ENCODE data around the gene GRHPR. TPM values are rescaled to one million over a fixed set of nuclear protein-coding genes. Genes with fewer than 3 reads are reported as not detected.

GRHPR gene
- total RNA-seq, 5 donors from 2014 or later (not counting 1 experiment from before 2014, with no cell fraction given): 33.3 to 63.8 (median 43.9) TPM

- Histone ChIP-seq H3K36me3 (ENCODE audit: control insufficient read depth in 2 of 2, extremely low read depth in 1 of 2, insufficient read depth in 1 of 2, low read length in 1 of 2) (peaks cover 14 to 75% of the 10 kb centered on the region in 2 donors), H3K27ac (ENCODE audit: low read length) (no peak overlapping the region), H3K9me3 (no peaks in the 10 kb centered on the region), H3K4me3 (ENCODE audit: control insufficient read depth in 1 of 2, extremely low read depth in 1 of 2, low read length in 1 of 2) (no peak overlapping the region), H3K27me3 (replicated peaks in 1 of 2; ENCODE audit: control insufficient read depth in 2 of 2, extremely low read depth in 1 of 2, insufficient read depth in 2 of 2, low read length in 1 of 2) (no peaks in the 10 kb centered on the region), H3K4me1 (ENCODE audit: control insufficient read depth in 1 of 2, extremely low read depth in 1 of 2, insufficient read depth in 2 of 2, low read length in 2 of 2) (no peaks in the 10 kb centered on the region)
- DNase-seq: no peak
- Mint-ChIP-seq H3K27ac (no peak overlapping the region), H3K36me3 (peaks cover 41% of the 10 kb centered on the region), H3K4me1 (peaks cover 0 to 7% (median 3%) of the 10 kb centered on the region in 3 donors), H3K4me3 (no peak overlapping the region), H3K27me3 (no peaks in the 10 kb centered on the region), H3K9me3 (no peaks in the 10 kb centered on the region)
- WGBS (ENCODE audit: insufficient coverage): 100% methylated on average over 2 of the region's 4 CpGs
- ChIA-PET POLR2A (no interaction called here), CTCF (no interaction called here)
- ATAC-seq (replicated peaks in 1 of 4): no peak
Measured at GRCh38 chr9:37437621-37438020, 15.1 kb downstream of the GRHPR start.

DNA sequence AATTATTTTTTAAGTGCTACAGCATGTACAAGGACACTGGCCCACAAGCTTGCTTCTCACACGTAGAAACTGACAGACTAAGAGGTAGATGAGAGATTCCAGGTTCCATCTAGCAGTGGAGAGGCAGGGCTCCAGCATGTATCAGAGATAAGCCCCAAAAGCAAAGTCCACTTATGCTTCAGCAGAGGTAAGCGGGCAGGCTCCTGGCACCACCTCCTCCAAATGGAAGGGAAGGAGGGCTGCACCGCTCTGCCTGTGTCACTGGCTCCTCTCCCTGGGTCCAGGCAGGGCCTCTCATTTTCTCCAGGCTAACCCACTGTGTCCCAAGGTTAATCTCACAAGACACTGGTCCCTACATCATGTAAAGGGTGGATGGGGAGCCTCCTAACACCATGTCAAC is 15.9 kb downstream of the GRHPR start:
- ChIA-PET POLR2A (no interaction called here), CTCF (no interaction called here)
- Histone ChIP-seq H3K9me3 (no peaks in the 10 kb centered on the region), H3K4me1 (ENCODE audit: control insufficient read depth in 1 of 2, extremely low read depth in 1 of 2, insufficient read depth in 2 of 2, low read length in 2 of 2) (no peaks in the 10 kb centered on the region), H3K4me3 (ENCODE audit: control insufficient read depth in 1 of 2, extremely low read depth in 1 of 2, low read length in 1 of 2) (no peak overlapping the region), H3K27ac (ENCODE audit: low read length) (no peak overlapping the region), H3K27me3 (replicated peaks in 1 of 2; ENCODE audit: control insufficient read depth in 2 of 2, extremely low read depth in 1 of 2, insufficient read depth in 2 of 2, low read length in 1 of 2) (no peaks in the 10 kb centered on the region), H3K36me3 (ENCODE audit: control insufficient read depth in 2 of 2, extremely low read depth in 1 of 2, insufficient read depth in 1 of 2, low read length in 1 of 2) (peaks cover 14 to 77% of the 10 kb centered on the region in 2 donors)
- peaks cover 38% of the 10 kb centered on the region for H3K36me3 Mint-ChIP-seq
- H3K9me3 Mint-ChIP-seq: no peaks in the 10 kb centered on the region
- H3K4me3 Mint-ChIP-seq: no peak overlapping the region
- DNase-seq: no peak
- H3K27ac Mint-ChIP-seq: no peak overlapping the region
- H3K27me3 Mint-ChIP-seq: no peaks in the 10 kb centered on the region
- peaks cover 0 to 7% (median 0%) of the 10 kb centered on the region in 3 donors for H3K4me1 Mint-ChIP-seq
- no peak for ATAC-seq (replicated peaks in 1 of 4)
- 67% methylated on average over 1 of the region's 3 CpGs for WGBS (ENCODE audit: insufficient coverage)

DNA sequence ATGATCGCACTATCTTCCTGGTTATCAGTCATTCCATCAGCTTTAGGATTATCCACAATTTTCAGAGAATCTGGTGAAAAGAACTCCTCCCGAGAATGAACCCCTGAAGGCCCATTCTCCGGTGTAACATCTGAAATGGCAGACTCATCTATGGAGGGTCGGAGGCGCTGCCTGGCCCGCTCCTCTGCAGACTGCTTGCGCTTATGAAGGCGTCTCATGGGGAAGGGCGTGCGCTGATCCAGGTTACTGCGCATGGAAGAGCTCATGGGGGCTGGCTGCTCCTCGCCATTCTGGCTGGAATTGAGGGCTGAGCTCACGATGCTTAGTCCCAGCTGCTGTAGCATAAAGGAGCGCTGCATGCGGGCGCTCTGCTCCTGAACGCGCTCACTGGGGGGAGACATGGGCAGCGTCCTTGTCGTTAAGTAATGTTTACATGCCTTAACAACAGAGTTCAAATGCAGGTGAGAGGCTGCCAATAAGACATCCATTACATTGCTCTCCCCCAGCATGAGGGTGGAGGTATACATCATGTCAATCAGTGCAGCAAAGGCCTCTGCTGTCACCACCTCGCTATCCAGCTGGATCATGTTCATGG is 19.4 kb downstream of the GRHPR start:
- H3K4me1 Mint-ChIP-seq: peaks cover 13 to 31% (median 16%) of the 10 kb centered on the region in 3 donors
- H3K36me3 Mint-ChIP-seq: peaks cover 42% of the 10 kb centered on the region
- H3K27me3 Mint-ChIP-seq: no peaks in the 10 kb centered on the region
- no peak overlapping the region for H3K27ac ChIP-seq (ENCODE audit: low read length)
- ATAC-seq (replicated peaks in 1 of 4): no peak
- no peaks in the 10 kb centered on the region for H3K4me1 ChIP-seq (ENCODE audit: control insufficient read depth in 1 of 2, extremely low read depth in 1 of 2, insufficient read depth in 2 of 2, low read length in 2 of 2)
- no peak overlapping the region for H3K27ac Mint-ChIP-seq
- POLR2A ChIA-PET: no interaction called here
- no peak for DNase-seq
- H3K36me3 ChIP-seq (ENCODE audit: control insufficient read depth in 2 of 2, extremely low read depth in 1 of 2, insufficient read depth in 1 of 2, low read length in 1 of 2): peaks cover 9 to 63% of the 10 kb centered on the region in 2 donors
- no peak overlapping the region for H3K4me3 Mint-ChIP-seq
- H3K4me3 ChIP-seq (ENCODE audit: control insufficient read depth in 1 of 2, extremely low read depth in 1 of 2, low read length in 1 of 2): no peak overlapping the region
- CTCF ChIA-PET: no interaction called here
- H3K9me3 ChIP-seq: no peaks in the 10 kb centered on the region
- 98% methylated on average over 16 of the region's 21 CpGs for WGBS (ENCODE audit: insufficient coverage)
- H3K27me3 ChIP-seq (replicated peaks in 1 of 2; ENCODE audit: control insufficient read depth in 2 of 2, extremely low read depth in 1 of 2, insufficient read depth in 2 of 2, low read length in 1 of 2): no peaks in the 10 kb centered on the region
- no peaks in the 10 kb centered on the region for H3K9me3 Mint-ChIP-seq

DNA sequence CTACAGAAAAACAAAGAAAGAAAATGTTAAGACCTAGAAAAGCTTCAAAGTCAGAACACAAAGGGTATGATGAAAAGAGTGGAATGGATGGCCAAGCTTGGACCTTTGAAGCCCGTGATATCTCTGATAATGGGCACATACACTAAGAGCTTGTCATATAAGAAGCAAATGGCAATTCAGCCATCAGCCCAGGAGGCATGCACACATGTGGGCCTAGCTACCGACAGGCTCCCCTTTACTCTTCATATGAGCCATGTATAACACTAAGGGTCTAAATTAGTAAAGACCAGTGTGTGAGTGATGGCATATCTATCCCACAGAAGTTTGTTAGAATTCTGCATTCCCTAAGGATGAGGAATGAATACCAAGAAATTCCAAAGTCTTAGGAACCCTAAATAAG is 20.1 kb downstream of the GRHPR start:
- H3K36me3 ChIP-seq (ENCODE audit: control insufficient read depth in 2 of 2, extremely low read depth in 1 of 2, insufficient read depth in 1 of 2, low read length in 1 of 2): peaks cover 7 to 57% of the 10 kb centered on the region in 2 donors
- Mint-ChIP-seq H3K36me3 (peaks cover 39% of the 10 kb centered on the region), H3K27me3 (no peaks in the 10 kb centered on the region), H3K4me1 (peaks cover 15 to 32% (median 19%) of the 10 kb centered on the region in 3 donors), H3K27ac (no peak overlapping the region), H3K9me3 (no peaks in the 10 kb centered on the region), H3K4me3 (no peak overlapping the region)
- ChIA-PET POLR2A (no interaction called here), CTCF (no interaction called here)
- DNase-seq (no peak), ATAC-seq (replicated peaks in 1 of 4) (no peak)
- H3K27me3 ChIP-seq (replicated peaks in 1 of 2; ENCODE audit: control insufficient read depth in 2 of 2, extremely low read depth in 1 of 2, insufficient read depth in 2 of 2, low read length in 1 of 2): no peaks in the 10 kb centered on the region
- H3K4me3 ChIP-seq (ENCODE audit: control insufficient read depth in 1 of 2, extremely low read depth in 1 of 2, low read length in 1 of 2): no peak overlapping the region
- H3K9me3 ChIP-seq: no peaks in the 10 kb centered on the region
- H3K4me1 ChIP-seq (ENCODE audit: control insufficient read depth in 1 of 2, extremely low read depth in 1 of 2, insufficient read depth in 2 of 2, low read length in 2 of 2): no peaks in the 10 kb centered on the region
- no peak overlapping the region for H3K27ac ChIP-seq (ENCODE audit: low read length)
- no CpG with 5 or more reads among the region's 2 CpGs for WGBS (ENCODE audit: insufficient coverage)

DNA sequence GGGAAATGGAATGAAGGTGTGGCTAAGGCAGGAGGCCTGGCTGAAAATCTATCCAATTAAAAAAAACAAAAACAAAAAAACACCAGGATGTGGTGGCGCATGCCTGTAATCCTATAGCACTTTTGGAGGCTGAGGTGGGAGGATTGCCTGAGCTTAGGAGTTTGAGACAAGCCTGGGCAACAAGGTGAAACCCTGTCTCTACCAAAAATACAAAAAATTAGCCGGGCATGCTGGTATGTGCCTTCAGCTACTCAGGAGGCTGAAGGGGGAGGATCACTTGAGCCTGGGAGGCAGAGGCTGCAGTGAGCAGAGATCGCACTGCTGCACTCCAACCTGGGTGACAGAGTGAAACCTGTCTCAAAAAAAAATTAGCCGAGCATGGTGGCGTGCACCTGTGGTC is 21.1 kb downstream of the GRHPR start:
- H3K36me3 Mint-ChIP-seq: peaks cover 40% of the 10 kb centered on the region
- POLR2A ChIA-PET: no interaction called here
- WGBS (ENCODE audit: insufficient coverage): 100% methylated on average over 3 of the region's 5 CpGs

DNA sequence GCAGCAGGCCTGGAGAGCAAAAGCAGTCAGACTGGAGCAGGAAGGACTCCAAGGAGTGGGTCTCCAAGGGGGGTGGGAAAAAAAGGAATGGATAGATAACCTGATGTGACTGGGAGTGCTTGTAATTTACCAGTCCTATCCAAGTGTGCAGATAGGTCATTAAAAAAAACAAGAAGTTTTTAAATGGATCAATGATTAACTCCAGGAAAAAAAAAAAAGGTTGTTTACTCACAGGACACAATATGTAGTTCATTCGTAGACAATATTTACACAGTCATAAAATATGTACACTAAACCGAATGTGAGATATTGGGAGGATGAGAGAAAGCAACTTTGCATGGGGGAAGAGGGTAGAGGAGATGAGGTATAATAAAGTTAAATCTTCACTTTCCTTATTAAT is 22.4 kb downstream of the GRHPR start:
- Histone ChIP-seq H3K9me3 (no peaks in the 10 kb centered on the region), H3K36me3 (ENCODE audit: control insufficient read depth in 2 of 2, extremely low read depth in 1 of 2, insufficient read depth in 1 of 2, low read length in 1 of 2) (peaks cover 7 to 37% of the 10 kb centered on the region in 2 donors), H3K27me3 (replicated peaks in 1 of 2; ENCODE audit: control insufficient read depth in 2 of 2, extremely low read depth in 1 of 2, insufficient read depth in 2 of 2, low read length in 1 of 2) (no peaks in the 10 kb centered on the region), H3K27ac (ENCODE audit: low read length) (no peak overlapping the region), H3K4me3 (ENCODE audit: control insufficient read depth in 1 of 2, extremely low read depth in 1 of 2, low read length in 1 of 2) (no peak overlapping the region), H3K4me1 (ENCODE audit: control insufficient read depth in 1 of 2, extremely low read depth in 1 of 2, insufficient read depth in 2 of 2, low read length in 2 of 2) (no peaks in the 10 kb centered on the region)
- H3K27ac Mint-ChIP-seq: no peak overlapping the region
- no peak for DNase-seq
- H3K27me3 Mint-ChIP-seq: no peaks in the 10 kb centered on the region
- peaks cover 18 to 25% (median 22%) of the 10 kb centered on the region in 3 donors for H3K4me1 Mint-ChIP-seq
- H3K36me3 Mint-ChIP-seq: peaks cover 36% of the 10 kb centered on the region
- POLR2A ChIA-PET: interaction anchor here in 1 of 2 donors (0.6 kb wide), 1 partner anchor 316 kb away, joined by 3 read pairs; no protein-coding TSS in a partner anchor
- no peaks in the 10 kb centered on the region for H3K9me3 Mint-ChIP-seq
- no peak for ATAC-seq (replicated peaks in 1 of 4)
- no peak overlapping the region for H3K4me3 Mint-ChIP-seq
- CTCF ChIA-PET: no interaction called here
- WGBS (ENCODE audit: insufficient coverage): no CpG with 5 or more reads among the region's 2 CpGs

More for the DNA sequence above, 21.1 kb downstream of the GRHPR start:
- ATAC-seq (replicated peaks in 1 of 4): no peak
- Histone ChIP-seq H3K4me1 (ENCODE audit: control insufficient read depth in 1 of 2, extremely low read depth in 1 of 2, insufficient read depth in 2 of 2, low read length in 2 of 2) (no peaks in the 10 kb centered on the region), H3K36me3 (ENCODE audit: control insufficient read depth in 2 of 2, extremely low read depth in 1 of 2, insufficient read depth in 1 of 2, low read length in 1 of 2) (peaks cover 7 to 47% of the 10 kb centered on the region in 2 donors), H3K4me3 (ENCODE audit: control insufficient read depth in 1 of 2, extremely low read depth in 1 of 2, low read length in 1 of 2) (no peak overlapping the region), H3K27ac (ENCODE audit: low read length) (no peak overlapping the region), H3K9me3 (no peaks in the 10 kb centered on the region), H3K27me3 (replicated peaks in 1 of 2; ENCODE audit: control insufficient read depth in 2 of 2, extremely low read depth in 1 of 2, insufficient read depth in 2 of 2, low read length in 1 of 2) (no peaks in the 10 kb centered on the region)
- Mint-ChIP-seq H3K27ac (no peak overlapping the region), H3K9me3 (no peaks in the 10 kb centered on the region), H3K4me1 (peaks cover 18 to 32% (median 22%) of the 10 kb centered on the region in 3 donors), H3K4me3 (no peak overlapping the region), H3K27me3 (no peaks in the 10 kb centered on the region)
- no peak for DNase-seq
- CTCF ChIA-PET: no interaction called here

DNA sequence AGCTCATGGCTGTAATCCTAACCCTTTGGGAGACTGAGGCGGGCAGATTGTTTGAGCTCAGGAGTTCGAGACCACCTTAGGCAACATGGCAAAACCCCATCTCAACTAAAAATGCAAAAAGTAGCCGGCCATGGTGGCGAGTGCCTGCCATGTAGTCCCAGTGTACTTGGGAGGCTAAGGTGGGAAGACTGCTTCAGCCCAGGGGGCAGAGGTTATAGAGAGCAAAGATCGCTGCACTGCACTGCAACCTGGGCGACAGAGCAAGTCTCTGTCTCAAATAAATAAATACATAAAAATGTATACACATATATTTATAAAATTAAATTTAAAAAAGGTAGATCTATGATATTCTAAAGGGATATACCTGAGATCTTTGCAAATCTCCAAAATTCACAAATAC is 23.3 kb downstream of the GRHPR start:
- no peaks in the 10 kb centered on the region for H3K27me3 Mint-ChIP-seq
- ATAC-seq (replicated peaks in 1 of 4): no peak
- H3K27ac ChIP-seq (ENCODE audit: low read length): no peak overlapping the region
- POLR2A ChIA-PET: no interaction called here
- no peaks in the 10 kb centered on the region for H3K9me3 Mint-ChIP-seq
- no peaks in the 10 kb centered on the region for H3K4me1 ChIP-seq (ENCODE audit: control insufficient read depth in 1 of 2, extremely low read depth in 1 of 2, insufficient read depth in 2 of 2, low read length in 2 of 2)
- H3K27me3 ChIP-seq (replicated peaks in 1 of 2; ENCODE audit: control insufficient read depth in 2 of 2, extremely low read depth in 1 of 2, insufficient read depth in 2 of 2, low read length in 1 of 2): no peaks in the 10 kb centered on the region
- CTCF ChIA-PET: no interaction called here
- no peak overlapping the region for H3K4me3 ChIP-seq (ENCODE audit: control insufficient read depth in 1 of 2, extremely low read depth in 1 of 2, low read length in 1 of 2)
- H3K4me3 Mint-ChIP-seq: no peak overlapping the region
- peaks cover 39% of the 10 kb centered on the region for H3K36me3 Mint-ChIP-seq
- no peaks in the 10 kb centered on the region for H3K9me3 ChIP-seq
- no CpG with 5 or more reads among the region's 6 CpGs for WGBS (ENCODE audit: insufficient coverage)
- peaks cover 18 to 27% (median 22%) of the 10 kb centered on the region in 3 donors for H3K4me1 Mint-ChIP-seq
- no peak overlapping the region for H3K27ac Mint-ChIP-seq
- peaks cover 0 to 34% of the 10 kb centered on the region in 2 donors for H3K36me3 ChIP-seq (ENCODE audit: control insufficient read depth in 2 of 2, extremely low read depth in 1 of 2, insufficient read depth in 1 of 2, low read length in 1 of 2)
- DNase-seq: no peak

Data from T-cell (primary cell).